ENCODE data around the gene VAMP8.

The VAMP8 gene

DNA sequence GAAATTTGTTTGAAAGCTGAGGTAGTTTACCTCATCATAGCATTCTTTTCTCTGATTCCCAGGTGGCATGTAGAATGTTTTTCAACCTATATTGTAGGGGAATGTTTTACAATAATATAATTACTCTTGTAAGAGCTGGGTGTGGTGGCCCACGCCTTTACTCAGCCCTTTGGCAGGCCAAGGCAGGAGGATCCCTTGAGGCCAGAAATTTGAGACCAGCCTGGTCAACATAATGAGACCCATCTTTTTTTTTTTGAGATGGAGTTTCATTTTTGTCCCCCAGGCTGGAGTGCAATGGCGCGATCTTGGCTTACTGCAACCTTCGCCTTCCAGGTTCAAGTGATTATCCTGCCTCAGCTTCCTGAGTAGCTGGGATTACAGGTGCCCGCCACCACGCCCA lies 42.2 kb downstream of the VAMP8 start:
- no peak for DNase-seq (ENCODE audit: low read depth)

- DNase-seq (ENCODE audit: low read depth) = no peak
Measured at GRCh38 chr2:85621338-85621737, 44.0 kb downstream of the VAMP8 start.

DNA sequence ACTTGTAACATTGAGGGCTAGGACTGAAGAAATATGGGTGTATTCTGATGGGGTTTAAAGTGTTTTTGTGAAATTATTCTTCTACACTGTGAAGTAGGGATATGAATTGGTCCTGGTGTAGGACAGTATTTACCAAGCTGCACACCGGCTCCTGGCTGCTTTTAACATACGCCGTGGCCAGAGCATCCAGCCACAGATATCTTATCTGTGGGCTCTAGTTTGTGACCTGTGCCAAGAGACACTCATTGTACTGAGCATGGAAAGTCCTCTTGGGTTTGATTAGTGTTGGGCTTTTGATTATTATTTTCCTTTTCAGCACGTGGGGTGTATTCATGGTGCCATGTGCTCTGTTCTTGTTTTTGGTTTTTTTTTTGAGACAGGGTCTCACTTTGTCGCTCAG lies 46.6 kb downstream of the VAMP8 start:
- DNase-seq (ENCODE audit: low read depth) = no peak

GRCh38 chr2:85628658-85629057 lies 51.3 kb downstream of the VAMP8 start:
- DNase-seq (ENCODE audit: low read depth) = no peak

- DNase-seq (ENCODE audit: low read depth) = no peak
Measured at GRCh38 chr2:85631316-85631715, 53.9 kb downstream of the VAMP8 start.

Data from activated gamma-delta T cell treated with anti-CD3 and anti-CD28 coated beads, Interleukin-2, amount 50 U/mL, for 16 hours (primary cell).